KOPT-K1 (cell line): ENCODE data around the gene PHEX.
"Not testable (repeated sequence)": the region's sequence is repeated elsewhere in the genome, so short reads cannot be mapped to it uniquely, and the experiment has no call there.

ENCODE experiments used
- H3K27ac ChIP-seq: fragments of 200-600 bp; sonication (generic); 2 replicates; pipeline ENCODE4 v1.5.1; 2016; ENCODE audit warnings: antibody characterized with exemption, mild to moderate bottlenecking, low read depth, low read length; ENCODE audit not compliant: poor library complexity, severe bottlenecking
- H3K36me3 ChIP-seq: fragments of 200-600 bp; sonication (generic); 2 replicates; pipeline ENCODE4 v1.5.1; 2017; ENCODE audit warnings: antibody characterized with exemption, mild to moderate bottlenecking, low read length, moderate library complexity; ENCODE audit not compliant: insufficient read depth
- H3K9me3 ChIP-seq: fragments of 200-600 bp; sonication (generic); 2 replicates; pipeline ENCODE4 v1.5.1; 2017; ENCODE audit warnings: antibody characterized with exemption, low read length, mild to moderate bottlenecking; ENCODE audit not compliant: insufficient read depth, poor library complexity, severe bottlenecking

PHEX gene

DNA sequence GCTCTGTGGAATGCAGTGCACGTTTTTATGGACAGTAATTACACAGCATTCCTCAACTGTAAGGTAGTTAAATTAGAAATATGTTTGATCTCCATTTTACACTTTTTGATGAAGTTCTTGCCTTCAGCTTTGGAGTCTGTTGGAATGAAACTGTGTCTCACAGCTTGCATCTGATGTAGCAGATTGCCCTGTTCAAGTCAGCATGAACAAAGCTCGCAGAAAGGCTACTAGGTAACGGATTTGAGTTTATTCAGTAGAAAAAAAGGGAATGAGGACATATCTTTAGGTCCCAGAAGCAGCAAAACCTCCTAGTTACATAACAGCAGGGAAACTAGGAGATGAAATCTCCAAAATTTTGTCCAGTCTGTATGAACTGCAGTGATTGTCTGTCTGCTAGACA, 216.3 kb downstream of the PHEX start:
- Histone ChIP-seq H3K27ac (no peak overlapping the region), H3K9me3 (no peaks in the 10 kb centered on the region), H3K36me3 (no peaks in the 10 kb centered on the region)

DNA sequence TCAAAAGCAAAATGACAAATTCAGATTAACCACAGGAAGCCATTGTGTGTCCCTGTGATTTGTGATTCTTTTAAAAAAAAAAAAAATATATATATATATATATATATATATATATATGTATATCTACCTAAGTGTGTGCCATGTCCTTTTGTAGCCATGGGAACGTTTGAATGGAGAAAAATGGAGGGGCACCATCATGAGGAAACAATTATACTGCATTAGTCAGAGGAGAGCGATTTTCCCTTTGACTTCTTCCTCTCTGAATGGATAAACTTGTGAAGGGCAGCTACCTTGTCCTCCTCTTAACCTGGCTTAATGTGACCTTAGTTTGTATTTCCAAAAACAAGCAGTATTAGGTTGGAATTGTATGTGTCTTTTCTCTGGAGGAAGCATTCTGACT, 217.2 kb downstream of the PHEX start:
- Histone ChIP-seq H3K9me3 (no peaks in the 10 kb centered on the region), H3K27ac (no peak overlapping the region), H3K36me3 (no peaks in the 10 kb centered on the region)

DNA sequence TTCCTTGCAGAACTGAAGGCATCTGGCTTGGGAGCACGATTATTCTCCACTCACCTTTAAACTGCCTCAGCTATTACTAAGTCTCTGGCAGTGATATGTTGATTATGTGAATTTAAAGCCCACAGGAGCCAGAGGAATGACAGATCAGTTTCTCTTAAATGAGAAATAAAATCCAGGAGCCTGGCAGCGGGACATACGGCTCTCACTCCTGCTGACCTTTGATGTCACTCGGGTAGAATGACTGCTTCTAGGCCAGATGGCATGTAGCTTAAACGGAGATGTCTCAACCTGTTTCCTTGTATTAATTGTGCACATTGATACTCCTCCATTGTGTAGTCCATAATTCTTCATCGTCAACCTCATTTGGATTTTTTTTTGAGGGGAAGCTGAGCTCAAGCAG, 236.6 kb downstream of the PHEX start:
- no peaks in the 10 kb centered on the region for H3K36me3 ChIP-seq
- H3K27ac ChIP-seq, result no peak overlapping the region
- no peaks in the 10 kb centered on the region for H3K9me3 ChIP-seq

DNA sequence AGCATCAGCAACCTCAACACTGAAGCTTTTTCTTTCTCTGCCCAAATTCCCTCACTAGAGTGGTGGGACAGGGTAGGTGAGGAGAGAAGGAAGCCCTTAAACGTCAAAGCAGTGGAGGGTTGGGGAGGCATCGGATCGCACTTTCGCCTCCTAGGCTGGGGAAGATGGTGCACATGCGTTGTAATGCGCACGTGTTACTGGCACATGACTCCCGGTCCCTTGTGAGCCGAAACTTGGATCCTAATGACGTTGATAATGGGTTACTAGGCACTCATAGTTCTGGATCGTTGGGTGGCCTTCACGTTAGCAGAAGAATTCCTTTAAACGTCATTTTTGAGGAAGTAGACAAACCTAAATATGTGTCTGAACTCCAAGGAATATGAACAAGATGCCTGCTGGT, 240.5 kb downstream of the PHEX start, which contains the start of gene CBLL2:
TSS of gene CBLL2 (plus strand) at position 301 of the 400 bp plus-strand sequence. CDS start at position 380, 79 bp downstream.
- Histone ChIP-seq H3K27ac (no peak within 1 kb of the TSS), H3K9me3 (no peaks in the 10 kb centered on the region), H3K36me3 (no peaks in the 10 kb centered on the region)

GRCh38 chrX:22273714-22274317, 241.7 kb downstream of the PHEX start:
- H3K36me3 ChIP-seq, result no peaks in the 10 kb centered on the region
- no peak overlapping the region for H3K27ac ChIP-seq
- no peaks in the 10 kb centered on the region for H3K9me3 ChIP-seq

- H3K36me3 ChIP-seq, result no peaks in the 10 kb centered on the region
- H3K9me3 ChIP-seq, result no peaks in the 10 kb centered on the region
- H3K27ac ChIP-seq, result no peak overlapping the region
Measured at GRCh38 chrX:22276781-22277180, 244.7 kb downstream of the PHEX start.

DNA sequence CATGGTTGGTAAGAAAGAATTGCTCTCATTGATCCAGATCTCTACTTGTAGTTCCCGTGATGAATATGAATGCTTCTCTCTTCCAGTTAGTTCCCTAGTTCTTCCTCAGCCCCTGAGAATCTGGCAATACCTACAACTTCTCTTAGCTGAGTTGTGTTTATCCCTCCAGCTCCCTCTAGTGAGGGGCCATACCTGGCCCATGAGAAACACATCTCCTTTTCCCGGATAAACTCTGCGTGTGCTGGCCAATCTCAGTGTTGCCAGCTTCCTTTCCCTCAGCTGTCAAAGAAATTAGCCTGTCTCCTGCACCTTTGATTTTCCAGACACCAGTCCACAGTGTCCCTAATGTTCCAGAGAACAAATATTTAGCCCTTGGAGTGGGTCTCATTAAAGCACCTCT, 246.2 kb downstream of the PHEX start:
- no peaks in the 10 kb centered on the region for H3K36me3 ChIP-seq
- H3K9me3 ChIP-seq, result no peaks in the 10 kb centered on the region
- H3K27ac ChIP-seq, result no peak overlapping the region

GRCh38 chrX:22289209-22289608, 257.1 kb downstream of the PHEX start:
- H3K27ac ChIP-seq, H3K36me3 ChIP-seq, H3K9me3 ChIP-seq: not testable (repeated sequence)

- no peak overlapping the region for H3K27ac ChIP-seq
- no peaks in the 10 kb centered on the region for H3K9me3 ChIP-seq
- H3K36me3 ChIP-seq, result no peaks in the 10 kb centered on the region
Measured at GRCh38 chrX:22296871-22297270, 264.7 kb downstream of the PHEX start.

DNA sequence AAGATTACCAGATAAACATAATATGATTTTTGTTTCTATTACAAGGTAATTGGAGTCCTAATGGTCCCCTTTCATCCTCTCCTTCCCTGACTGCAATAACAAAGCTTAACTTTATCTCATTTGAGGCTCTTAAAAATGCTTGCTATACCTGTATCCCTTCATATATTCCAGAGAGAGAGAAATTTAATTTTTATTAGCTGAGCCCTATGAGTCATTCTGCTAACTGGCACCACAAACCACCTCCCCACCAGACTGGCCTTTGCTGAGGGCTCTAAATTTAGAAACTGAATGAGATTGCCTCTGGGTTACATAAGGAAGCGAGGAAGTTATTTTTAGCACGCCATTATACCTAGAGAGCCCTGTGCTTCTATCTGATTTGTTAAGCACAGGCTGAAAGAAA, 268.0 kb downstream of the PHEX start:
- Histone ChIP-seq H3K36me3 (no peaks in the 10 kb centered on the region), H3K27ac (no peak overlapping the region)

More for the DNA sequence above, 268.0 kb downstream of the PHEX start:
- no peaks in the 10 kb centered on the region for H3K9me3 ChIP-seq
